Sigmoid colon (tissue), 4 donors: ENCODE results near the gene TRIO.

ENCODE experiments used
- CTCF ChIP-seq, 4 experiments: fragments of 450-650 bp in 3 of 4; fragments of 200-600 bp in 1 of 4; IDR thresholded peaks; one replicate each; pipeline ENCODE4 v1.5.1; 2016 to 2019; ENCODE audit warnings: antibody characterized with exemption in 4 of 4, mild to moderate bottlenecking in 3 of 4, moderate library complexity in 2 of 4
- EP300 ChIP-seq, 4 donors: sonication (generic); formaldehyde crosslinking; IDR thresholded peaks; one replicate each; pipeline ENCODE4 v1.6.1; 2017; ENCODE audit warnings: antibody characterized with exemption in 4 of 4
- POLR2A ChIP-seq, 2 donors: fragments of 450-650 bp; IDR thresholded peaks; one replicate each; pipeline ENCODE4 v1.6.1; 2016; ENCODE audit warnings: antibody characterized with exemption in 2 of 2, mild to moderate bottlenecking in 2 of 2, moderate library complexity in 2 of 2
- POLR2AphosphoS5 ChIP-seq, 4 donors: sonication (generic); formaldehyde crosslinking; IDR thresholded peaks; one replicate each; pipeline ENCODE4 v1.6.1; 2017; ENCODE audit warnings: antibody characterized with exemption in 4 of 4

DNA sequence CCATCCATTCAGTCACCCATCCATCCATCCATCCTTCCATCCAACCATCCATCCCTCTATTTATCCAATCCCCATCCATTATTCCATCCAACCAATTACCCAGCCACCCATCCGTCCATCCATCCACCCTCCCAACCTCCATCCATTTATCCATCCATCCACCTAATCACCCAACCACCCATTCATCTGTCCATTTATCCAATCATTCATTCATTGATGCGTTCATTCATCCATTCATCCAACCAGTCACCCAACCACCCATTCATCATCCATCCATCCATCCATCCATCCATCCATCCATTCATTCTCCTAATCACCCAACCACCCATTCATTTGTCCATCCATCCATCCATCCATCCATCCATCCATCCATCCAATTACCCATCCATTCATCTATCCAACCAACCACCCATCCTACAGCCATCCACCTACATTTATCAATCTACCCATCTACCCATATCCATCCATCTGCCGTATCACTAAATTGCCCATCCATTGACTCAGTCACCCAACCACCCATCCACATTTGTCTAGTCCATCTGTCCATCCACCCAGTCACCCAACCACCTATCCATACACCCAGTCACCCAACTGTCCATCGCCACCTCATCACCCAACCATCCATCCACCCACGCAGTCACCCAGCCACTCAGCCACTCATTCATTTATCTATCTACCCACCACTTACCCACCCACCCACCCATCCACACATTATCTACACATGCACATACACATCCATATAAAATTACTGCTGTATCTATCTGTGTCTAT, 165.4 kb downstream of the TRIO start:
- no peak for TF ChIP-seq CTCF (IDR thresholded peaks at IDR 0.05)
- no peak for TF ChIP-seq POLR2A (IDR thresholded peaks at IDR 0.05)
- TF ChIP-seq EP300 (IDR thresholded peaks at IDR 0.05) = no peak
- no peak for TF ChIP-seq POLR2AphosphoS5 (IDR thresholded peaks at IDR 0.05)
